ENCODE results near the gene APOB.
A peak's percentile ranks its signal among the peaks of the same experiment; 100 is the strongest.

APOB gene

DNA sequence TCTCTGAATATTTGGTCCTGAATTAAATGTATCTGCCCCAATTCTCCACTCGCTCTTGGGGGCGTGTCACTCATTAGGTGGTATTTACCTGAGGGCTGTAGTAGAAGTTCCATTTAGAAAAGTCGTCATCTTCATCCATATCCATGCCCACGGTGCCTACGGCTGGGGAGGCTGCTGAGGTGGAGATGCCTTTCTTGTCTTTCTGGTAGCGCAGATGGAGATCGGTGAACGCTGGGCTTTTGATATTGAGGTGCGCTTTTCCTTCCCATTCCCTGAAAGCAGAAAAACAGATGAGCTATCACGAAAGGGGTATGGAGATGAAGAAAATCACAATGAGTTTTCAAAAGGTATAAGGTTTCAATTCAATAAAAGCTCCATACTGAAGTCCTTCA lies 39.7 kb downstream of the APOB start:
- DNase-seq = no peak

DNA sequence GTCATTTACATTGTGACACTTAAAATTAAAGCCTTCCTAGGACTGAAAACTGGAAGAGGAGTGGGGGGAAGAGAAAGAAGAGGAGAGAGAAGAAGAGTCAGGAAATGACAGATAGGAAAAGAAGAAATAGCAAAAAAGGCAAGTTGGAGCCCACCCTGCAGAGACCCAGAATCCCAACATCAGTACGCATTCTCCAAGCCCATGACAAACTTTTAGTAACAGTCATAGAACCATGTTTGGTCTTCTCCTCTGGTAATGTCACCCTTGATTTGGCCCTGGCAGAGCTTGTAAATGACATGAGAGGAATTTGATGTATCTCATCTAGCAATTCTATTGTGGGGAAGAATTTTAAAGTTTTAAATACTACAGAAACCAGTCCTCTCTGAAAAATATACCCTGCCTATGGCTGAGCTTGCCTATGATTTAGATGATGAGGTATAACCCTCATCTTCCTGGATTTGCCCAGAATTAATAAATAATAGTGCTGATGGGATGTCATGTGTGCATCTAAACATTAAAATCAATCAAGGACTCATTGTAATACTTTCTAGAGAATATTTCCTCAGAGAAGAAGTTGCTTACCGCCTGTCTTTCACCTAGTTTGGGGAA lies 40.2 kb downstream of the APOB start:
- DNase-seq = no peak

DNA sequence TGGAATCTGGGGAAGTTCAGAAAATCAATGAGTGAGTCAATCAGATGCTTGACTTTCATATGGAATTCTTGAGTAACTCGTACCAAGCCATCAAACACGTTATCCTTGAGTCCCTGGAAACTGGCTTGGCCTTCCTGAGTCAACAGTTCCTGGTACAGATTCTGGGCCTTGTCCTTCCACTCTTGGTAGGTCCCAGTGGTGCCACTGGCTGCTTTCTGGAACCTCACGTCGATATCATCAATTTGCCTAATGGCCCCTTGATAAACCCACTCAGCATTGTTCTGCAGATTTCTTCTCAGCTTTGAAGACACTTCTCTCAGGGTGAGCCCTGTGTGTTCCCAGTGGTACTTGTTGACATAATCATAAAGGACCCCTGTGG lies 41.1 kb downstream of the APOB start:
- DNase-seq = no peak

DNA sequence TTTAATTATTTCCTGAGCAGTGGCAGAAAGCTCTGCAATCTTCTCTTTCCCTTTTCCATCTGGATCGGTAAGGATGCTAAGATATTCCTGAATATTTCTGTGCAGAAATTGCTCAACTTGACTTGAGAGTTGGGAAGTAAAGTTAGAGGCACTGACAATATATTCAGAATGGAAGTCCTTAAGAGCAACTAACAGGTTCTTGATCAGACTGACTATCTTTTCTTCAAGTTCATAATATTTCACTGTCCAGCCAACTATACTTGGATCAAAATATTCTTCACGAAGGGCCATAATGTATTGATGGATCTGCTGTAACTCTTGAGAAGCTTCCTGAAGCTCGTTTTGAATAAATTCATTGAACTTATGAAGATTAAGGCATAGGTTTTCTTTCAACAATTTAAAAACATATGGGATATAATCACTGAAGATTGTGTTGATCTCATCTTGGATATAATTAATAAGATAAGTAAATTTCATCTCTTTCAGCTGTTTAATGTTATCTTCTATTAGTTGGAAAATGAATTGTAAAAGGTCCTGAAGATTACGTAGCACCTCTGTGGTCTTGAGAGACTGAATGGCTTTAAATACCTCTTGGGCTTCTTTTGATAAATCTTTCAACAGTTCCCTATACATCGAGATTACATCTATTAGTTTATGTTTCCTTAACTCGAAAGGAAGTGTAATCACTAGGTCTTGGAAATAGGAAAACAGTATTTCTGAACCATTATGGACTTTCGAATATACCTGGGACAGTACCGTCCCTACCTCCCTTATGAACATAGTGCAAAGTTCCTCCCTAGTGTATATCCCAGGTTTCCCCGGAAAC lies 41.7 kb downstream of the APOB start:
- DNase-seq = no peak

DNA sequence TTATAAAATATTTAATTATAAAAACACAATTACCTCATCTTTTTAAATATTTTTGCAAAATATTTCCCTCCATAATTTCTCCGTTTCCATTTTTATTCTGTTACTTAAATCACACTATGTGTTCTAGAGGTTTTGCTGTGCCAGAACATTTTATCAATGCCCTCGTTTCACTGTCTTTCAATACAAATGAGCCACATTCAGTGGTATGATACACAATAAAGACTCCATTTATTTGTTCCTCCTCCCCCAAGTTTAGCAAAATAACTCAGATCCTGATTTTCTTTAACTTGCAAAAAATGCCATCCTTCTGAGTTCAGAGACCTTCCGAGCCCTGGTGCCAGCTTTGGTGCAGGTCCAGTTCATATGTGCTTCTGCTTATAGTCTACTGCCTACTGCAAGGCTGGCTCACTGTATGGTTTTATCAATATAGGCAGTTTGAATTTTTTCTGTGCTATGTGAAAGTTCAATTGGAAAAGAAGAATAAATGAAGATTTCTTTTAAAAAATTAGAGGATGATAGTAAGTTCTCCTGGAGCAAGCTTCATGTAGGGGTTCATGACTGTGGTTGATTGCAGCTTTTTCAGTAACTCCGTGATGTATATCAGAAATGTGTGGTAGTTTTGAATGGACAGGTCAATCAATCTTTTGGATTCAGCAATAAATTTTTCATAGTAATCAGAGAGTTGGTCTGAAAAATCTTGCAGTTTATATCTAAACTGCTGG lies 42.5 kb downstream of the APOB start:
- no peak for DNase-seq

DNA sequence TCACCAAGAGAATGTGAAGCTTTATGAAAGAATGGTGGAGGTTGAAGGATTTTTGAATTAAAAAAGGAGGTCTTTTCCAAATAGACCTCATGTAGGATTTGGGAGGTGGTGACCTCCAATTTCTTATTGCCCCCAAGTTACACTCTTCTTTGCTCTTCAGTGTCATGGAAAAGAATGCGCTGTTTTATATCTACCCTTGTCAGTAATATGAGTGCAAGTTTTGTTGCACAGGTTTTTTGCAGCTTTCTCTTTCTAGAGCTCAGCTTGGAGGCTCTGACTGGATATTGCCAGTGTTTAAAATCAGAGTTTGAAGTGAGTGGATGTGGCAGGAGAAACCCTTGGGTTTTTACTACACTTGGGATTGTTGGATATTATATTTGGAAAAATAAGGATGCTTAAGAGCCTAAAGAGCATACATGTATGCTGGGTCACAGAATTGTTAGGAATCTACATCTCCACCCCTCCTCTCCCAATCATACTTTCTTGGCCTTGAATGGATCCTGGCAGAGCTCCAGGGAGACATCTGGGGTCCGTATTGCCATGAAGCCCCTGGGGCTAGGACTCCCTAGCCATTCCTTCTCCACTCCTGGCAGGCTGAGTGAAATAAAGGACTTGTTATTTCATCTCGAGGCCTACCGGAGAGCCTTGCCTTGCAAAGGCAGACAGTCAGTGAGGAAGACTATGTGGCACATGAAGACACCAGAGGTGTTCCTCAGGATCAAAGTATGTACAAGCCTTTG lies 43.8 kb downstream of the APOB start:
- DNase-seq = no peak

DNA sequence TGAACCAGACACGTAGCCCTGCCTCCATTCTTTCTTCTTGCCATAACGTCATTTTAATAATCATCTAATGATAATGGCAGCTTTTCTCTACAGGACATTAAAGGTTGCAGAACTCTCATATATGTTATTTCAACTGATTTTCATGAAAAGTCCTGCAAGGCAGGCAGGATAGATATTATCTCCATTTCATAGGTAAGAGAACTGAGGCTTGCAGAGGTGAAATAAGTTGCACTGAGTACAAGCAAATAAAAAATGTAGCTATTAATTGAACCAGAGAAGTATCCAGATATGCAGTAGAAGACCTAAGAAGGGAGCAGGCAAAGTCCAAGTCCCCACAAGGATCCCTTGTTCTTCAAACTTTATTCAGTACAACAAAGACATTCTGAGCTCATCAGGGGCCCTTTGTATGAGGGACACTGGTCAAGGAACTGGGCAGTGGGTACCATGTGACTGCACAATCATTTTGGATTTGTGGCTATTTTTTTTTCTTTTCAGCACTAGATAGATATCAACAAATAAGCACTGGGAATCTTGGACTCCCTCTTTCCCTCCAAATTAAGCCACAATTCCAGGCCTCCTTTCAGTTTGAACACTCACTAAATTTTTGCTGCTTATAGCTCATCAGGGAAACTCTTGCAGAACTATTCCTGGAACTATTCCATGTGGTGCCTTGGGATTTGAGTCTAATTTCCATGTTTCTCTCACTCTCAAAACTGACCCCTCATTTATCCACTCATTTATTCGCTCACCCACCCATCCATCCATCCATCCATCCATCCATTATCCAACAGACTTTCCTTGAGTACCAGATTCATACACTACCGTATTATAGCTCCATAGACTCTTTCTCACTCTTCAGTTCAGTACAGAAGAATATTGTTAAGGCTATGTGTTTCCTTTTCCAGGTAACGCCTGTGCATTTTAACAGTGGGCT lies 44.6 kb downstream of the APOB start:
- no peak for DNase-seq

DNA sequence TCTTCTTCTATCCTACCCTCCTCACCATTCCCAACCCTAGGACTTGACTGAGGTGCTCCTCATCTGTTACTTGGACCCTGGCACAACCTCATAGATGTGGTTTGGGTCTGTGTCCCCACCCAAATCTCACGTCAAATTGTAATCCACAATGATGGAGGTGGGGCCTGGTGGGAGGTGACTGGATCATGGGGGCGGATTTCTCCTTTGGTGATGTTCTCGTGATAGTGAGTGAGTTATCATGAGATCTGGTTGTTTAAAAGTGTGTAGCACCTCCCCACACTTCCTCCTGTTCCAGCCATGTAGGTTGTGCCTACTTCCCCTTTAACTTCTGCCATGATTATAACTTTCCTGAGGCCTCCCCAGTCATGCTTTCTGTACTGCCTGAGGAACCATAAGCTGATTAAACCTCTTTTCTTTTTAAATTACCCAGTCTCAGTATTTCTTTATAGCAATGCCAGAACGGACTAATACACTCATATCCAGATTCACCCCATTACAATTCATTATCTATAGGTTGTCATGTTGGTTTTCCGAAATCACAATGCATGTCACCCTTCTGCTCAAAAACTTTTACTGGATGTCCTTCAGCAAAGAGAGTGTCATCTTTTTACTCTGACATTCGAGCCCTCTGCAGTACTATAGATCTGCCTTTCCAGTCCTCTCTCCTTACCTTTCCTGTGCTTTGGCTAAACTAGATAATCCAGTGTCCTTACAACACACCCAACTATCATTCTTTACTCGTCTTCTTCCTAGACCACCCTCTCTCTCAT lies 45.7 kb downstream of the APOB start:
- DNase-seq = no peak

DNA sequence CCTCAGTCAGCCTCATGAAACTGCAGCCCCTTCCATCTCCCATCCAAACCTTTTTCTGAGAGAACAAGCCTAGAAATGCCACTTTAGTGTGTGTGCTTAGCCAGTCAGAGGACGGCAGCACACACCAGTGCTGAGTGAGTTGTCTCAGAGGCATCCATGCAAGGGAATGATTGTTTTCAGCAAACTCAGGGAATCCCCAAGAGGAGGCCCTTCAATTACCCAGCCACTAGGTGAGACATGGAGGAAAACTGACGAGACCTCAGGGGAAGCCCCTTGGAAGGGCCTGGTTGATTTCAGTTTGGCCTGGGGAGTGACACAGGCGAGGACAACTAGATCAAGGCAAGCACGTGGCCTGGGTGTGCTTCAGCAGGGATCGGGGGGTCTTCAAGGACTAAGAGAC lies 49.7 kb downstream of the APOB start:
- DNase-seq = no peak

DNA sequence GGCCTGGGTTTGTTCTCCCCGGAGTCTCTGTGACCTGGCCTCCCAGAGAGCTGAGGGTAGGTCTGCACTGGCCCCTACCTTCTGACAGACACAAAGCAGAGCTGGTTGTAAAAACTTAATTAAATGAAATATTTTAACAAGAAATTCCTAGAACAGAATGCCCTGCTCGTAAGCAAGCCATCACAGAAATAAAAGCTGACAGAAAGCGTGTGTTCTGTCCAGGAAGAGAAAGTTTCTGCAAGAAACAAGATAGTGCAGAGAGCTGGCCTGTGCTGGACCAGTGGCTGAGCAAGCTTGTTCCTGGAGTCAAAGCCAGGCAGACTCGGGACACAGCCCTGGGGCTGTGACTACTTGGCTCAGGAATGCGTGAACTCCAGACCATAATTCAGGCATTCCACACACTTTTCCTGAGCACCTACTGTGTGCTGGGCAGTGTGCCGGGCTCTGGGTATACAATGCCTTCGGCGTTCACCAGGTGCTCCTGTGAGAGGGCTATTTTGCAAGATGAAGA lies 51.6 kb downstream of the APOB start:
- DNase-seq = peak; percentile 14

DNA sequence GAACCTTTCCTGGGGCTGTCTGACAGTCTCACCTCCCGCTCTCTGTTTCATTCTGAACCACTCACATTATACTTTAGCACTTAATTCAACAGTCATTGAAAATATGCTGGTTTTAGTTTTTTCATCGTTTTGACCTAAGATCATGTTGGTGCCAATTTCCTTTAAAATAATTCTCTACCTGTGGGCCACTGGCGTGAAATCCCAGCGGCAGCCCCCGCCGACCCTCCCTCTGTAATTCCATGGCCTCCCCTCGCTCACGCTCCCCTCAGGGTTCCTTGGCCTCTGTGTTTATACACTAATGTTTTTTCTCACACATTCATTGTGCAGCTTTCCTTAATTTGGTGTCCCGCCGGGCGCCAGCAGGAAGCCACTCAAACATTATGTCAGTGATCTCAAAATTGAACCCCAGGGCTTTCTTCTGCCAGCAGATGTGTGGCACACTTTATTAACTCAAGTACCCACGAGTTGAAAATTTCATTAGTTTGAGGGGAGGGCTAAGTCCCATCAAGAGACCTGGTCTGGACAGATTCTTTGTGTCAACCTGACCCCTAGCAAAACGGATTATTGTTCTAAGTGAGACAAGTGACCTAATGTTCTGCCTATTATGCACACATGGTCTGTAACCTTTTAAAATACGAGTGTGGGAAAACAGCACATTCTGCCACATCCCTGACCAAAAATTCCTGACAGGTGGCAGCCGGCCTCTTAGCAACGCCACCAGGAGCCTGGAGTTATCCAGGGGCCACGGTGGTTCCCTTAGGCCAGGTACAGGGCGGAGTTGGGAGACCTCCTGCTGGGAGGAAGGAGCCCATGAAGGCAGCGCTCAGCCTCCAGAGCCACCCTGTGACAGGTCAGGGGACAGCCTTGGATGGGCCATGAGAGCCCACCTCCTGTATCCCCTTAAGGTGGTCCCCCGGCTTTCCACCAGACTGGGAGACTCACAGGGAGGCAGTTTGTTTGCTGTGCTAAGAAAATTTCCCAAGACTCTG lies 53.1 kb downstream of the APOB start:
- DNase-seq = no peak

DNA sequence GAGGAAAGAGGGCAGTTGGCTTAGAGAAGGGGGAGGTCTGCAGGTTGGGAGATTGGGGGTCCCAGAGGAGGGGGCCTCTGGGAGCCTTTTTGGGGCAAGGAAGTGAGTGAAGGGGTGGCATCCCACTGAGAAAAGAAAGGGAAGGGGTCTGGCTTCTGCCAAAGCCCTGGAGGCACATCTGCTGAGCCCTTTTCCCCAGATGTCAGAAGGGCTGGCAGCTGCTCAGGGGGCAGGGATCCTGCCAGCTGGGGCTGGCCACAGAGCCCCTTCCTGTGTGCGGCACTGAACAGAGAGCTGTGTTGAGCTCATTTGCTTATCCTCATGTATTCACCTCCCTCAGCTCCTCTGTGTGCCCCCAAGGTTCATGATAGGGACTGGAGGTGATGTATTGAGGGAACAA lies 54.5 kb downstream of the APOB start:
- no peak for DNase-seq

DNA sequence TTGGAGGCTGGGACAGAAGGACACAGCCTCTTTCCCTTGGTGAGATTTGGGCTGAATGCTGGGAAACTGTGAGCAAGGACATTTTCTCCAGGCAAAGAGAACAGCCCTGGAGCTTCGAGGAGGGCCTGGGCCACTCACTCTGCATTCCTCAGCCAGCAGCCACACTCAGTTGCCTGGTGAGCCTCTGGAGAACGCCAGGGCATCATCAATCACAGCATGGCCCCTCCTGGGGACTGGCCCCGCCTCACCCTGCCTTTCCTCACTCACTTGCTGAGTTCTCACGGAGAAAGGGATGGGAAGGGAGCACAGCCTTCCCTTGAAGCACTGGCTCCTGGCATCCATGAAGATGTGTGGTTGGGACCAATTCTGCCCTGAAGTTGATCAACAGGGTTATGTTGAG lies 55.0 kb downstream of the APOB start:
- DNase-seq = peak; percentile 4

DNA sequence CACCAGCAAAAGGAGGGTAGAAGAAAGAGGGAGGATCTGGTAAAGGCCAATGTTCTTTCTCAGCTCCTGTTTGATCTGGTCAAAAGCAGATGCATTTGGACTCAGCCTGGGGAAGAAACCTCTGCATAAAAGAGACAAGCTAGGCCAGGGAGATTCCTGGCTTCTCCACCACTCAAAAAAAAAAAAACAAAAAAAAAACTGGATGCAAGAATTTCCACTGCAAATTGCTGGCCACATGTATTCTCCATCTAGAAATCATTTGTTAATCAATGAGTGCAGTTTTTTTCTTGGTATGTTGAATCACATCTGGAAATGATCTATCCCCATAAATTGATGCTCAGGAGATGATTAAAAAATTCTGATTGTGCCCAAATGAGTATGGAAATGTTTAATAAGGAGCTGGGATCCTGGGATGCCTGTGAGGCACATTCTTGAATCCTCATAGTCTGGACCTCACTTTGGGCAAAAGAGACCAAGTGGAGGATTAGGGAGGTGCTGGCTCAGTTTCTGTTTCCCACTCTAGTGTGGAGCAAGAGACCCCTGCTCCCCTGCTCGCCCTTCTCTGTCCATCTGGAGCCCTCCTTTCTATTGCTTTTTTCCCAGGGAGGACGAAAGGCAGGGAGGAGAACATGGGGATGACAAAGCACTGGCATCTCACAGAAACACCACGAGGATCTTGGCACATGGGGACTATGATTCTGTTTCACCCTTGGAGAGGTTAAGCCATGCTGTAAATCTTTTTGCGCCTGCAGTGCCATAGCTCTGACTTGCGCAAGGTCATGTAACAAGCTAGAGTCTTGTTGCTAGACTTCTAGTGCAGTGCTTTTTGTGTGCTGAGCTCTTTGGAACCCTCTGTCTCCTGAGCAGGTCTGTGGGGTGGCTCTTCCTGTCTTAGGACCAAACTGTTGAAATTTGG lies 57.6 kb downstream of the APOB start:
- DNase-seq = no peak

DNA sequence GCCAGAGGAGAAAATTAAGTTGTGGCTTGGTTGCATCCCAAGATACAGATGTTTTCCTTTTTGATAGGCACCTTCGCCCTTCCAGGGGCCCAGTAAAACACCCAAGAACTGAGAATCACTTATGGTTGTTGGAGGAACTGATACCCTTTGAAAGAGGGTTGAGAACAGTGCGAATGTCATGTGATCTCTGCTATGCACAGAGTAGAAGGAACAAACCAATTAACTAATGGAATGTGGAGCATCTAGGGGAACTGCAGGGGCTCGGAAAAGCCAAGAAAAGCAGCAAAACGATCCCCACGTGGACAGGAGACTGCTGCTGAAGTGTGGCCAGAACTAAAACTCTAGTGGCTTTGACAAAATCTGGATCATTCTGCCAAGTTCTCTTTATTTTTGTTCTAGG lies 58.8 kb downstream of the APOB start:
- peak; percentile 3 for DNase-seq

DNA sequence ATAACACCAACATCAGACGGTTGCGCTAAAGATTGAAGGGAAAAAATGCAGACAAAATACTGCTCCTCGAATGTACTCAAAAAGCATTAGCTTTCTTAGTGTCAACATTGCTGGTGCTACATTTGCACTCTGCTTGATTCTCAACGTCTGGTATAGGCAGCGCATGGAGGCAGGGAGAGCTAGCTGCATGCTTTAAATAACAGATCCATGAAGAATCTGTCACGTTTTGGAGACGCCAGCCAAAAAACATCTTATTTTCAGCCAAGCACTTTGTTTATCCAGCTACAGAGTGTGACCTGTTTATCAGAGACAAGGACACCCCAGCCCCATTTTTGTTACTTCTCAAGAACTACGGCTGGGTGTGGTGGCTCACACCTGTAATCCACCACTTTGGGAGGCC lies 59.5 kb downstream of the APOB start:
- DNase-seq = no peak

DNA sequence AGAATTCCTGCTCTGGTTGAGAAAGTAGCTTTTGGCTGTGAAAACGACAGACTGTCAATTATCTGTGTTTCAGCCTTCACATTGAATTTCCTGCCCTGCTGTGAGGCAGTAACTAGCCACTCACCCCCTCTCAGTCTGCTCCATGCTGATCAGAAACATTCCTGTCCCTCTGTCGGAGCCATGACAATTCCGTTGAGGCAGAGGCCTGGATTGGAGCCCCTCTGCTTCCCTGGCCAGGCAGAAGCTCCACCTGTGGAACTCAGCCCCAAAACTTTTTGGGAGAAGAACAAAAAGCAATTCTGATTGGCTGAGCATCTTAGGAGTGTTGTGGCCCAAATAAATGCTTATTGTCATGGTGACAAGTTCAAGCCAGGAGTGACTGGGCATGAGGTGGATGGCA lies 60.0 kb downstream of the APOB start:
- DNase-seq = no peak

DNA sequence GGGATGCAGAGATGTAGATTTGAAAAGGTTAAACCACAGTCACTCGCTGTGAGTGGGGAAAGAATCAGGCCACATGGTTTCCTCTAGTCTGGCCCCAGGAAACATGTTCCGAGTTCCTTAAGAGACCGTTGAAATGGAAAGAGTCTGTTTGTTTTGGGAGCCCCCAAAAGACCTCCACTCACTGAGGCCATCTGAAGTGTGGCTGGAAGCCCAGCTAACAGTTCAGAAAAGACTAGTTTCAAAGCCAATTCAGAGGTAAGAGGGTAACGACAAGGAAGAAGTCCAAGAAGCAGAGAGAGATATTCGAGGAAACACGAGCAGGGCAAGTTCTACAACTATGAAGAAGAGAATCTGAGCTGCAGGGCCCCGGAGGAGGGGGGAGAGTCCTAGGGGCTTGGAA lies 61.0 kb downstream of the APOB start:
- no peak for DNase-seq
